ENCODE results near the gene VPS37C. TPM values are rescaled to one million over a fixed set of nuclear protein-coding genes. Genes with fewer than 3 reads are reported as not detected.

VPS37C gene
- total RNA-seq, 1 donor from 2014 or later: 8.7 TPM

- no peak for FAIRE-seq
- no peak for DNase-seq (ENCODE audit: low read depth)
- Histone ChIP-seq H3K27me3 (ENCODE audit: control insufficient read depth, insufficient read depth, low read length) (no peaks in the 10 kb centered on the region), H3K4me3 (ENCODE audit: low read depth, low read length) (no peak overlapping the region), H3K36me3 (ENCODE audit: control insufficient read depth, insufficient read depth, low read length) (peaks cover 5% of the 10 kb centered on the region)
- no peak for TF ChIP-seq CTCF (IDR thresholded peaks at IDR 0.05; ENCODE audit: insufficient read depth, low read length, severe bottlenecking)
Observed at GRCh38 chr11:61131586-61131985, 29.6 kb downstream of the VPS37C start.

- Histone ChIP-seq H3K36me3 (ENCODE audit: control insufficient read depth, insufficient read depth, low read length) (peaks cover 5% of the 10 kb centered on the region), H3K27me3 (ENCODE audit: control insufficient read depth, insufficient read depth, low read length) (no peaks in the 10 kb centered on the region), H3K4me3 (ENCODE audit: low read depth, low read length) (no peak overlapping the region)
- DNase-seq (ENCODE audit: low read depth) (no peak), FAIRE-seq (no peak)
- TF ChIP-seq CTCF (IDR thresholded peaks at IDR 0.05; ENCODE audit: insufficient read depth, low read length, severe bottlenecking): no peak
Observed at GRCh38 chr11:61131186-61131585, 30.0 kb downstream of the VPS37C start.

- DNase-seq (ENCODE audit: low read depth) (peak; percentile 79), FAIRE-seq (peak; percentile 50)
- Histone ChIP-seq H3K4me3 (ENCODE audit: low read depth, low read length) (no peak overlapping the region), H3K27me3 (ENCODE audit: control insufficient read depth, insufficient read depth, low read length) (no peaks in the 10 kb centered on the region), H3K36me3 (ENCODE audit: control insufficient read depth, insufficient read depth, low read length) (peaks cover 5% of the 10 kb centered on the region)
- peak; percentile 100 for TF ChIP-seq CTCF (IDR thresholded peaks at IDR 0.05; ENCODE audit: insufficient read depth, low read length, severe bottlenecking)
Observed at GRCh38 chr11:61129639-61130523, 31.3 kb downstream of the VPS37C start.

GRCh38 chr11:61128947-61129638, 32.1 kb downstream of the VPS37C start:
- H3K36me3 ChIP-seq (ENCODE audit: control insufficient read depth, insufficient read depth, low read length): peaks cover 2% of the 10 kb centered on the region
- DNase-seq (ENCODE audit: low read depth) (no peak), FAIRE-seq (no peak)
- no peak overlapping the region for H3K4me3 ChIP-seq (ENCODE audit: low read depth, low read length)
- H3K27me3 ChIP-seq (ENCODE audit: control insufficient read depth, insufficient read depth, low read length): no peaks in the 10 kb centered on the region
- no peak for TF ChIP-seq CTCF (IDR thresholded peaks at IDR 0.05; ENCODE audit: insufficient read depth, low read length, severe bottlenecking)

GRCh38 chr11:61127991-61128390, 33.2 kb downstream of the VPS37C start:
- H3K36me3 ChIP-seq (ENCODE audit: control insufficient read depth, insufficient read depth, low read length): peaks cover 1% of the 10 kb centered on the region
- no peak for TF ChIP-seq CTCF (IDR thresholded peaks at IDR 0.05; ENCODE audit: insufficient read depth, low read length, severe bottlenecking)
- H3K27me3 ChIP-seq (ENCODE audit: control insufficient read depth, insufficient read depth, low read length): no peaks in the 10 kb centered on the region
- FAIRE-seq: no peak
- H3K4me3 ChIP-seq (ENCODE audit: low read depth, low read length): no peak overlapping the region
- no peak for DNase-seq (ENCODE audit: low read depth)

Data from bronchial epithelial cell (primary cell).